ENCODE results near the gene ZNF254.
A peak's percentile ranks its signal among the peaks of the same experiment; 100 is the strongest.
"Not testable (repeated sequence)": the region's sequence is repeated elsewhere in the genome, so short reads cannot be mapped to it uniquely, and the experiment has no call there.

Gene ZNF254

DNA sequence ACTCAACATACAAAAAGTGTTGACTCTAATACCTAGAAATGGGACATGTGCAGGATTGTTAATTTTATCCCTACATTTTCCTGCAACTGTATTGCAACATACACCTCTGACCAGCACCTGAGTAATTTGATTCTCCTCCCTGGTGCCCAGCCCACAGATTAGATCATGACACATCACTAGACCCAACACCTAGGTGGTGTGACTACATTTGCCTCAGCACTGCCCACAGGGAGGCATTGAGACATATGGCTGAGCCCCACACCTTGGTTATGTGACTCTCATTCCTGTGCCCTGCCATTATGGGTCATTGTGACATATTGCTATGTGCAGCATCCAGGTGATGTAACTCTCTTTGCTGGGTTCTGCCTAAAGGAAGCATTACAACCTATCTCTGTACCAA, 13.2 kb upstream of the ZNF254 start:
- DNase-seq = no peak

DNA sequence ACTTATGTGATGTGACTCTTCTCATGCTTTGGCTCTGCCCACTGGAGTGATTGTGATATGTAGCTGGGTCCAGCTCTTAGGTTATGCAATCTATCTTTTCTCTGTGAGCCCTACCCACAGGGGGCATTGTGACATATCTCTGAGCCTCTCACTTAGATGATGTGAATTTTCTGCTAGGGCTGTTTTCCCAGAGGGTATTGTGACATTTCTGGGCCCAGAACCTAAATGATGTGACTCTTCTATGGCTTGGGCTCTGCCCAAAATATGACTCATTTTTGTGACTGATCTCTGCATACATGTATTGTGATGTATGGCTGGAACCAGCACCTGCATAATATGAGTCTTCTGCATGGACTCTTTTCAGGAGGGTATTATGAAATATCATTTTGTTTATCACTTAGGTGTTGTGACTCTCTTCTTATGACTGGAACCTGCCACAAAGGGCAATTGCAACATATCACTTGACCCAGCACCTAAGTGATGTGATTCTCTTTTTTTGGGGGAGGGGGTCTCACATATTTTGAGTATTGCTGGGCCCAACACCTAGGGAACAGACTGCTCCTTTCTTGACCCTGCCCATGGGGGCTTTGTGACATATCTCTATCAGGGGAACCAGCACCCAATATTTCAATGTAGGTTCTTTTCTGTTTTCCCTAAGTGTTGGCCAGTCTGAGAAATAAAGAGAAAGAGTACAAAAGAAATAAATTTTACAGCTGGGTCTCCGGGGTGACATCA, 12.1 kb upstream of the ZNF254 start:
- no peak for DNase-seq

DNA sequence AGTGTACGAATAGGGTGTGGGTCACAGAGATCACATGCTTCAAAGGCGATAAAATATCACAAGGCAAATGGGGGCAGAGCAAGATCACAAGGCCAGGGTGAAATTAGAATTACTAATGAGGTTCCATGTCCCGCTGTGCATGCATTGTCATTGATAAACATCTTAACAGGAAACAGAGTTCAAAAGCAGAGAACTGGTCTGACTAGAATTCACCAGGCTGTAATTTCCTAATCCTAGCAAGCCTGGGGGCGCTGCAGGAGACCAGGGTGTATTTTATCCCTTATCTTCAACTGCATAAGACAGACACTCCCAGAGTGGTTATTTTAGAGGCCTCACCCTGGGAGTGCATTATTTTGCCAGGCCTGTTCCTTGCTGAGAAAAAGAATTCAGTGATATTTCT, 11.5 kb upstream of the ZNF254 start:
- DNase-seq = not testable (repeated sequence)

DNA sequence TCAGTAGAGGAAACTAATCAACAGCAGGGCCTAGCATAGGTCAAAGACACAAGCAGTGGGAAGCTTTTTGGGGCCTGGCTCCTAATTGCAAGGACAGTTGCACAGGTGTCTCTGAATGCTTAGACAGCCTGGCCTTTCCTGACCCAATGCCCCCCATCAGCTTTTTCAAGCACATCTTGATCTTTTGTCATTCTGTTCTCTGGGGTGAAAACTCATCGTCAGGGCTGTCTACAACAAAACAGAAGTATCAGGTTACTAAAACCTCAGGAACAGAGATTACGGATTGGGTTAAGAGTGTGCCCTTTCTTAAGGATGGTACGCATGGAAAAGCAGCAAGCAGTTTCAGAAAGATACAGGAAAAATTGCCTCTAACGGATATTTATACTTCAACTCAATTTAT, 8.3 kb upstream of the ZNF254 start:
- DNase-seq = peak; percentile 2

DNA sequence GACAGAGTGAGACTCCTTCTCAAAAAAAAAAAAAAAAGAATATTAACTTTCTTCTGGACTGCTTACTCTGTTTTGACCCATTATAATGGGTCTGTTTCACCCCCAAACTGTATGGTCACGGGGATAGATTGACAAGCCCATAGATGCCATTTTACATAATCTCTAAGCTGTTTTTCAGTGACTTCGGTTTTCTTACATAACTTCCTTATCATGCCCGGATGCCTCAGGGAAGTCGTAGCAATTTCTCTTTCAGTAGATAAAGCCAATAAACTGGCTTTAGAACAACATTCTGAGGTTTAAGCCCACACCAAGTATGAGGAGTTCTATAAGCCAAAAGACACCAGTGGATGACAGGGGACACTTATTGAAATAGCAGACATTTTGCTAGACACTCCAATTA, 5.9 kb upstream of the ZNF254 start:
- no peak for DNase-seq

DNA sequence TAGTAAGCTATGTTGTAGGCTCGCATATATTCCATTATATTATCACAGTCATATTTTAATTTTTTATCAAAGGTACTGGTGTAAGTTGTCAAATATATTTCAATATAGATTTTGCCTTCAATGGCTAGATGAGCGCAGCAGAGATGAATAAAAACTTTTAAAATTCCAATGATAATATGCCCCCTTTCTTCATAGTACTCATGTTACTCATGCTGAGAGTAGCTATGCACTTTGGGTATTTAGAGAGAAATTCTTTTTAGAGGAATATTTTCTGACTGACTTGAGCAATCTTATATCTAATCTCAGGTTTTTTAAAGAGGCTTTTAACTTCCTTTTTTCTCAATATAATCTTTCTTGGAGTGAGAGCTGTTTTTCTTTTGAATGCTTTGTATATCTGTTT, 11.4 kb downstream of the ZNF254 start:
- no peak for DNase-seq

DNA sequence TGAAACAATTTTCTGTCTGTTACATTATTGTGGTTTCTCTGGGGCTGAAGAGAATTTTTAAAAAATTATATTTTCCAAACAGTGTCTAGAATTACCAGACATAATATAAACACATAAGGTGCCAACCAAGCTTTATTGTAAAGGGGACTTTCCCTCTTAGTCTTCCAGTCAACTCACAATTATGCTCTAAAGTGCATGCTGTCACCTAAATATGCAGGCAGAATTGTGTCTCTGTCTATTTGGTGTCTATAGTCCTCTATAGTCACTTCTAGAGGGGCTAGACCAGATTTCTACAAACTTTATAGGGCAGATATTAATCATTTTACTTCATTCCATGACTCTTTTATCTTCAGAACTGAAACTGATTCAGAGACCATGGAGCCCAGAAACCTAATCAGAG, 12.8 kb downstream of the ZNF254 start:
- DNase-seq = no peak

DNA sequence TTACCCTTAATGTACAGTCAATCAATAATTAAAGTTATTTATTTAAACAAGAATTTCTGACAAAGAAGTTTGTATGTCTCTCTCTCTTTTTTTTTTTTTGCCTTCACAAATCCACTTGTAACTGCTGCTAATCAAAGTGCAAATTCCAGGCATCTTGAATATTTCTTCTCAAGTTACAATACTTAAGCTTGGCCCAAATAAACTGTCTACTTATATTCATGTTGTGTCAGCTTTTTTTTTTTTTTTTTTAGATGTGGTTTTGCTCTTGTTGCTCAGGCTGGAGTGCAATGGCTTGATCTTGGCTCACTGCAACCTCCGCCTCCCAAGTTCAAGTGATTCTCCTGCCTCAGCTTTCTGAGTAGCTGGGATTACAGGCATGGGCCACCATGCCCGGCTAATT, 13.6 kb downstream of the ZNF254 start:
- DNase-seq = not testable (repeated sequence)

DNA sequence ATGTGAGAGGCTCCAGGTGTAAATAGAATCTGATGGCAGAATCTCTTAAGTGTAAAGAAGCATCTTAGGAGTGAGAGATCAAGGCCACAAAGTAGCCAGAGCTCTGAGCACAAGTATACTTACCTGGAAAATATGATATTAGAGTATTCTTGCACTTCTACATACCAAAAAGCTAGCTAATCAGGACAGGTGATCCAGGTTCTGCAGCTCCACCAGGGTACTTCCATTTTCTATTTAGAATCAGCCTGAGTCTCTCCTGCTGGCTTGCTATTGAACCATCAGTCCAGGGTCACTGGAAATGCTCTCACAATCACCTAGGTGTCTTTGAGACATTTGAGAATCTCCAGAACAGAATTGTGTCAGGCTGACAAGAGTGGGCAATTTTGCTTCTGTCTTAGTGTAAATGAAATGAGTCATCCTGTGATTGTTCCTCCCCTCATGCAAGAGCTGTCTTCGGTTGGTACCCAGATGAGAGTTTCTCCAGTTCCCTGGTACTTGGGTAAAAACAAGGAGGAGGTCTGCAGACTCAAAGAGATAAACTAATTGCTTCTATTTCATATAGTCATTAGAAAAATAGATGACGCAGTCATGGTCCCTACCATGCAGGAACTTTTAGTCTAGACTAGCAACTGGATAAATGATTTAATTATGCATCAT, 14.6 kb downstream of the ZNF254 start:
- DNase-seq = no peak

DNA sequence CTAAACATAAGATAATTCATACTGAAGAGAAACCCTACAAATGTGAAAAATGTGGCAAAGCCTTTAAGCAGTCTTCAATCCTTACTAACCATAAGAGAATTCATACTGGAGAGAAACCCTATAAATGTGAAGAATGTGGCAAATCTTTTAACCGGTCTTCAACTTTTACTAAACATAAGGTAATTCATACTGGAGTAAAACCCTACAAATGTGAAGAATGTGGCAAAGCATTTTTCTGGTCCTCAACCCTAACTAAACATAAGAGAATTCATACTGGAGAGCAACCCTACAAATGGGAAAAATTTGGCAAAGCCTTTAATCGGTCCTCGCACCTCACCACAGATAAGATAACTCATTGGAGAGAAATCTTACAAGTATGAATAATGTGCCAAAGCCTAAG, 40.6 kb downstream of the ZNF254 start:
- DNase-seq = no peak

DNA sequence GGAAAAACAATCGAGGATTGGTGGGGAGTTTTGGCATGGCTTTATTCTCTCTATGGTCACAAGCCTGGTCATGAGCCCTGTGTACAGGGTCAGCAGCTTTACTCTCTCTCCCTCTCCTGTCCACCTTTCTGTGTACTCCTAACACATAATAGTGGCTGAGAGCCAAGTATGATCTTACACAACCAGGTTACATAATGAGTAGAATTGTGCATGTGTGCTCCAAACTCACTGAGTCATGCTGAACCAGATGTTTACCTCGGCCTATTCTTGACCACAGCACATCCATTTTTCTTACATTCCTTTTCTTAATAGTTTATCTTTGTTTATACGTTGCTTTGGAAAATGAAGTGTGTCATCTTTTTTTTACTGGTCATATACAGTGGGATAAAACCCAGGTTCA, 53.1 kb downstream of the ZNF254 start:
- DNase-seq = no peak

DNA sequence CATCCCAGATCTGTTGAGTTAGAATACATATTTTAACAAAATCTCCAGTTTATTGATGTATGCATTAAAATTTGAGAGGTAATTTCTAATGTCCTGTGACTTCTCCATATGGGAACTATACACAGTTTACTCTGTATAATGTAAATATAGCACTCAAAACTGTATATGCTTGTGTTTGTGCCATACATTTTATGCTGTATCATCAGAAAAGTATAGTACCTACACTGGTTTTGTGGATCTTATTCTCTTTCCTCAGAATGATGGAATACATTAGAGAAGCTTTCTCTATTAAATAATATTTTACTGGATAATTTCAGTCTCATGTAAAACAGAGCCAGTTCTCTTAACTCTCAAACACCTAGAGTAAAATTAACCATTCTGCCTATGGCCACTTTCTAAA, 53.6 kb downstream of the ZNF254 start:
- no peak for DNase-seq

DNA sequence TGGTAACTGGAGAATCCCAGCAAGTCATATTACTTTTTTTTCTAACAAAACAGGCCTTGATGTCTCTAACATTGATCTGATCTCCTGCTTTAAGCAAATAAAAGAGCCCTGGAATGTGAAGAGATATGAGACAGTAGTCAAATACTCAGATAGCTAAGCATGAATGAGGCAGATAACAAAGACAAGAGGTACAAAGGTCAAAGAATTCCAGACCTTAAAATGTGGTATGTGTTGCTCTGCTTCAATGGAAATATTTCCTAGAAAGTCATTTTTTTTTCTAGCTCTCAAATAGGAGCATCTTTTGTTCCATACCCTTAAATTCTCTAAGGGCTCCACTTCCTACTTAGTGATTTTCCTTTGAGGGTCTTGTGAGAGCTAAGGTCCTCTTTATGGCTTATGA, 54.6 kb downstream of the ZNF254 start:
- no peak for DNase-seq

DNA sequence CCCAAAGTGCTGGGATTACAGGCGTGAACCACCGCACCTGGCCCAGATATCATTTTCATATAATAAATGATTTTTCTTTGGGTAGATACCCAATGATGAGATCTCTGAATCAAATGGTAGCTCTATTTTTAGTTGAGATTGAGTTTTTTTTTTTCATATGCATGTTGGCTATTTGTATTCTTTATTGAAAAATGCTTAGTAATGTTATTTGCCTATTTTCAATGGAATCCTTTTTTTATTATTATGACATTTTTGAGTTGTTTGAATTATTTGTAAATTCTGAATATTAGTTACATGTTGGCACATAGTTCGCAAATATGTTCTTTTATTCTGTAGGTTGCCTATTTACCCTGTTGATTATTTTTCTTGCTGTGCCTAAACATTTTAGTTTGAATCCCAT, 55.8 kb downstream of the ZNF254 start:
- no peak for DNase-seq

DNA sequence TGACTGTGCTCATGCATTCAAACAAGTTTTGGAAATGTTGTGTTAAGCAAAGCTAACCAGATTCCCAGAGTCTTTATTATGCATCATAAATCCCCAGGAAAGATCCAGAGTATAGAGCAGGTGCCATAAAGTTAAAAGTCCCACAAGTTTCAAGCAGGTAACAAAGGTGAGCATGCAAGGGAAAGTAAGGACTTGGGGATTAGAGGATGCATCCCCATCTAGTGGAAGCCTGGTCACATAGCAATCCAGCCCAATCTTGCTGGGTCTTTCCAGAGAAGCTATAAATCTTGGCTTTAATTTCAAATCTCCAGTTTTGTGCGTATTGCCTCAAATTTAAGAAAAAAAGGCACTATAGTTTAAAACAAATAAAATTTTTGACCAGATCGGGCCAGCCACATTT, 72.7 kb downstream of the ZNF254 start:
- no peak for DNase-seq

DNA sequence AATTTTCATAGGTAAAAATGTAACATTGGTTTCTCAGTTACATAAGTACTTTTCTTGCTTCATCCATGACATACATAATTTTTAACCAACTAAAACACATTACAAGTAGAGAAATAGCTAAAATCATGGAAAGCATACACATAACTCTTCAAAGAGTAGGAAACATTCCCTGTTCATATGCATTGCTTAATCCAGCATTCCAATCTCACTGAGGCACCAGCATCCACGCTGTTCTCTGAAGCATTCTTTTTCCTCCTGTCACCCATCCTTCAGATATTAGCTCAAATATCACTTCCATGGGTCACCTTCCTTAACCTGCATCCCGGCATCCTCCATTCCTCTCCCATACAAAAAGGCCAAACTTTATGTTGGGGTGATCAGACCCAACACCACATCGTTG, 79.1 kb downstream of the ZNF254 start:
- no peak for DNase-seq

DNA sequence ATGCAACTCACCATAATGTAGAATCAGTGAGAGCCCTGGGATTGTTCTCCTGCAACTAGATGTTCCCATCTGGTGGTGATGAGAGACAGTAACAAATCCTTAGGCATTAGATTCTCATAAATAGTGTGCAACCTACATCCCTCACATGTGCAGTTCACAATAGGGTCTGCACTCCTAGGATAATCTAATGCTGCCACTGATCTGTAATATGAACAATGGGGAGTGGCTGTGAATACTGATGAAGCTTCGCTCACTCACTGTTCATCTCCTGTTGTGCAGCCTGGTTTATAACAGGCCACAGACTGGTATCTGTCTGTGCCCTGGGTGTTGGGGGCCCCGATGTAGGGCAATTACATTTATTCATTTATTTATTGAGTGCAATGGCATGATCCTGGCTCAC, 86.9 kb downstream of the ZNF254 start:
- DNase-seq = no peak

DNA sequence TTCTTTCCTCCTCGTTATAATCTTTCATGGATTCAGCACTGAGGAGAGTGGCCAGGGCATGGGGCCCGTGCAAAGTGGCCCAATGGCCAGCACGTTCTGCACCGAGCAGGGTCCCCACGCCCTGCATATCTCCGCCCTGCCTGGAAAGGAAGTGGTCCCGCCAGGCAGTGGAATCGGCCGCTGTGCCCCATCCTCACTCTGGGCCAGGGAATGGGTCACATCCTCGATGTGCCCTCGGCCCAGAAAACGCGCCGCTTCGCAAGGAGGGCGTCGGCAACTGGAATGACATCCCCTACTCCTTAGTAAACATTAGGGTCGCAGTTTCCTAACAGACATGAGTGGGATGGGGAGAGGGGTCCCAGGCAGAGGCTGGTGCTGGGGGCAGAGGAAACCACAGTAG, 90.7 kb downstream of the ZNF254 start:
- DNase-seq = no peak

DNA sequence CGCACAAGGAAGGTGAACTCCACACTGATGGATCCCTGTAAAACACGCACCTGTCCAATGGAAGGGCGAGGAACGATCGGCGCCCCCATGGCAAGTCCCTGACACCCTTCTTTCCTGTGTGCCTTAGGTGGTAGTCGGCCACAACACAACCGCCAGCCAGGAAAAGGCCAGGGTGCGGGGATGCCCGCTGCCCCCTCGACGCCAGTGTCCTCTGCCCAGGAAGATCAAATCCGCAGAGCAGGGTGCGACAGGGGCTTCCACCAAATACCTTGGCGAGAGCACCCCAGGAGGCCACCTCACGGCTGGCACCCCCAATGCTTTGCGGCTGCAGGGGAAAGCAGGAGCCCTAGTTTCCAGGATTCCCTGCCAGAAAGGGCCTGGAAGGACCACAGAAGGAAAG, 91.2 kb downstream of the ZNF254 start:
- DNase-seq = no peak

Measured in NCI-H2171 (cell line).